SK-N-SH (cell line): ENCODE data around the gene SLIT2.

ENCODE experiments used
- CTCF ChIP-seq: fragments of 200-600 bp; sonication (generic); IDR thresholded peaks from 2 replicates; pipeline ENCODE4 v1.6.1; 2017; ENCODE audit warnings: antibody characterized with exemption, mild to moderate bottlenecking, moderate library complexity
- EP300 ChIP-seq, 2 experiments: IDR thresholded peaks; 2 replicates each; pipeline versions ENCODE4 v1.4.0 to v1.6.1; 2012; ENCODE audit warnings: borderline replicate concordance in 1 of 2, low read depth in 1 of 2, low read length in 1 of 2
- EZH2phosphoT487 ChIP-seq: fragments of 200-600 bp; sonication (generic); IDR thresholded peaks from 2 replicates; pipeline ENCODE4 v1.6.1; 2017; ENCODE audit warnings: low read depth, mixed run types, mild to moderate bottlenecking, antibody characterized with exemption, moderate library complexity, borderline replicate concordance
- FOXM1 ChIP-seq: IDR thresholded peaks from 2 replicates; pipeline ENCODE4 v1.4.0; 2012; ENCODE audit warnings: low read depth, mild to moderate bottlenecking
- JUND ChIP-seq: IDR thresholded peaks from 2 replicates; pipeline ENCODE4 v1.4.0; 2012
- MEF2A ChIP-seq: IDR thresholded peaks from 2 replicates; pipeline ENCODE4 v1.4.0; 2012; ENCODE audit warnings: low read depth, borderline replicate concordance
- POLR2AphosphoS5 ChIP-seq: IDR thresholded peaks from 2 replicates; pipeline ENCODE4 v1.6.1; 2012; ENCODE audit warnings: low read depth, low read length
- RAD21 ChIP-seq: IDR thresholded peaks from 2 replicates; pipeline ENCODE4 v1.6.1; 2012; ENCODE audit warnings: mild to moderate bottlenecking, low read length
- RFX5 ChIP-seq: IDR thresholded peaks from 2 replicates; pipeline ENCODE4 v1.6.1; 2012; ENCODE audit warnings: mild to moderate bottlenecking, improper control_type of control experiment, low read length
- TF ChIP-seq, protein P1 (sequence below): IDR thresholded peaks from 2 replicates; pipeline ENCODE4; 2012

DNA sequence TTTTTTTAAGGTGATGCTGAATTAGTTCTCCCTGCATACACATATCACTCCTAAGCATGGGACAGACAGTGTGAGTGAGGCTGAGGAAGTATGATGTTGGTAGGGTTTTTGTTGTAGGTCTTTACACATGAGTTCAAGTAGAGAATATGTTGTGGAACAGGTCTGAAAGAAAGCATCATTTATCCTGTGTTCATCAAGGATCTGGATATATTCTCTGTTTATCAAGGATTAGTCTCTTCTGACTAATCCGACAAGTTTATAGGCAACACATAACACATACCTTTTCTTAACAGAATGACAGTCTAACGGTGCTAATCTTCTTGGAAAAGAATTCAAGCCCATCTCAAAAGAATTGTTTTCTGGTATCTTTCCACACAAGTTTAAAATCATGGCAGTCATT, 10.5 kb downstream of the SLIT2 start:
- no peak for TF ChIP-seq FOXM1
- TF ChIP-seq CTCF = no peak
- TF ChIP-seq RFX5 = no peak
- TF ChIP-seq MEF2A = no peak
- TF ChIP-seq EP300 (IDR thresholded peaks at IDR 0.05; ENCODE audit: borderline replicate concordance in 1 of 2, low read depth in 1 of 2, low read length in 1 of 2) = no peak
- no peak for TF ChIP-seq POLR2AphosphoS5
- TF ChIP-seq, protein P1, sequence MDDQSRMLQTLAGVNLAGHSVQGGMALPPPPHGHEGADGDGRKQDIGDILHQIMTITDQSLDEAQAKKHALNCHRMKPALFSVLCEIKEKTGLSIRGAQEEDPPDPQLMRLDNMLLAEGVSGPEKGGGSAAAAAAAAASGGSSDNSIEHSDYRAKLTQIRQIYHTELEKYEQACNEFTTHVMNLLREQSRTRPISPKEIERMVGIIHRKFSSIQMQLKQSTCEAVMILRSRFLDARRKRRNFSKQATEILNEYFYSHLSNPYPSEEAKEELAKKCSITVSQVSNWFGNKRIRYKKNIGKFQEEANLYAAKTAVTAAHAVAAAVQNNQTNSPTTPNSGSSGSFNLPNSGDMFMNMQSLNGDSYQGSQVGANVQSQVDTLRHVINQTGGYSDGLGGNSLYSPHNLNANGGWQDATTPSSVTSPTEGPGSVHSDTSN = no peak
- TF ChIP-seq JUND = no peak
- TF ChIP-seq RAD21 = no peak
- TF ChIP-seq EZH2phosphoT487 = no peak
